Pancreas (tissue), 10 donors: ENCODE measurements around the gene NUTM2E. TPM values are rescaled to one million over a fixed set of nuclear protein-coding genes. Genes with fewer than 3 reads are reported as not detected.
"Not testable (repeated sequence)": the region's sequence is repeated elsewhere in the genome, so short reads cannot be mapped to it uniquely, and the experiment has no call there.

ENCODE experiments used
- ATAC-seq, 4 donors: fragments of 200-7000 bp; cut with Tn5 transposase; one replicate each; pipeline versions ENCODE4 v1.8.0 to v1.9.1; 2020; ENCODE audit warnings: mild to moderate bottlenecking in 4 of 4, moderate library complexity in 4 of 4
- DNase-seq, 6 donors: peaks; one replicate each; pipeline ENCODE4 v3.0.0-alpha.2; 2020
- FAIRE-seq: peaks from 2 replicates; lab custom pipeline; 2012; peaks lifted over from hg19 to GRCh38; lab: Jason Lieb, UNC
- H3K27ac ChIP-seq, 4 donors: fragments of 200-600 bp; sonication (generic); 1 replicate in 3 of 4; 2 replicates in 1 of 4; pipeline versions ENCODE4 v1.5.0 to v1.8.0; 2020
- H3K27me3 ChIP-seq, 4 donors: fragments of 200-600 bp; one replicate each; pipeline ENCODE4 v1.8.0; 2021
- H3K36me3 ChIP-seq, 3 donors: fragments of 200-600 bp; sonication (generic) in 1 of 3; one replicate each; pipeline versions ENCODE4 v1.5.0 to v1.8.0; 2020 to 2021
- H3K4me1 ChIP-seq, 3 donors: fragments of 200-600 bp; one replicate each; pipeline ENCODE4 v1.8.0; 2021
- H3K4me3 ChIP-seq, 4 donors: fragments of 200-600 bp; sonication (generic) in 2 of 4; one replicate each; pipeline versions ENCODE4 v1.5.0 to v1.8.0; 2020 to 2021
- H3K9me3 ChIP-seq, 4 donors: fragments of 200-600 bp; one replicate each; pipeline ENCODE4 v1.8.0; 2021
- WGBS, 2 donors: extraction: QIAGEN DNeasy Blood & Tissue Kit; methylation state at CpG; one replicate each; pipeline ENCODE4 v1.1.7; 2013; 5-methylcytosine and 5-hydroxymethylcytosine counted together
- intact Hi-C, 3 donors: fragments of 100-400 bp; cut with DNase I; formaldehyde crosslinking; loops; one replicate each; pipeline versions ENCODE4 v1.11.1 to v1.14.2; 2022
- polyA plus RNA-seq, 2 donors: library from polyadenylated mRNA; stranded (reverse); fragments of 200-250 nt; gene quantifications; one replicate each; pipeline ENCODE4 v1.2.3, GENCODE V29; 2013
- total RNA-seq, 6 donors: library from RNA; stranded (reverse); fragmentation: NEBNext Ultra II Directional in 4 of 6; extraction: Animal tissue kit (Norgen Biotek cat#: 25700) in 4 of 6; gene quantifications; one replicate each; pipeline versions ENCODE4 v1.2.1 to v1.2.4, GENCODE V29; 2021 to 2023
- TF ChIP-seq, protein P1 (sequence below), 4 donors: fragments of 200-600 bp; sonication (generic) in 3 of 4; IDR thresholded peaks; one replicate each; pipeline versions ENCODE4 v1.5.0 to v1.8.0; 2021; ENCODE audit warnings: antibody characterized with exemption in 4 of 4
- donor health status: healthy with polysubstance abuse.
- donor health status: DM: no; HTN: no; CAD: no; lungs with moderate emphysema.
- donor health status: DM: no; HTN: no; CAD: no.
- donor health status: control.
- donor health status: control.
- donor health status: Bipolar disorder and iron deficiency.
- donor health status: DM: yes; HTN: yes; CAD: no.
- donor health status: DM: no; HTN: no; CAD: no.
- donor health status: DM: no; HTN: no; CAD: no.
- donor health status: DM: yes; HTN: yes; CAD: no.

The NUTM2E gene, protein sequence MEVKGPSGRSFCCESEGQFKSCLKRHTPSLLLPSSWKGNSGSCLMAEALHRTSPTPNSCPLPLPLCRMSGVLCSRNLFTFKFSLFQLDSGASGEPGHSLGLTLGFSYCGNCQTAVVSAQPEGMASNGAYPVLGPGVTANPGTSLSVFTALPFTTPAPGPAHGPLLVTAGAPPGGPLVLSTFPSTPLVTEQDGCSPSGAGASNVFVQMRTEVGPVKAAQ (N-terminal part only)
- under 1 TPM in 4 of 6 donors, not detected in 2; 0.06 to 0.24 (median 0.08) TPM for total RNA-seq
- under 1 TPM in 1 of 2 donors, not detected in 1; 0.40 TPM for polyA plus RNA-seq

- intact Hi-C loops, H3K9me3 ChIP-seq, H3K36me3 ChIP-seq, H3K27me3 ChIP-seq, H3K4me1 ChIP-seq: not testable (repeated sequence)
- 0 to 1% methylated on average over 46 to 49 of the region's 78 CpGs for WGBS, 2 donors
- Histone ChIP-seq H3K4me3 (peak within 1 kb of the TSS; percentile 33 to 48 (median 43)), H3K27ac (peak within 1 kb of the TSS; percentile 55 to 88 (median 70))
- ATAC-seq (peak; percentile 94 to 98 (median 96)), DNase-seq (peak; percentile 76 to 90 (median 84)), FAIRE-seq (peak; percentile 75)
These were observed at the start of gene NUTM2E for GRCh38 chr10:79826496-79827215. Gene NUTM2E, plus strand, starts transcription at chr10:79826739. Its CDS starts 15,002 bp downstream, at chr10:79841741.

GRCh38 chr10:79777997-79778396 is 48.5 kb upstream of the NUTM2E start:
- H3K27me3 ChIP-seq, H3K9me3 ChIP-seq, H3K4me3 ChIP-seq, FAIRE-seq, DNase-seq, ATAC-seq, H3K36me3 ChIP-seq, intact Hi-C loops, H3K4me1 ChIP-seq, H3K27ac ChIP-seq: not testable (repeated sequence)

DNA sequence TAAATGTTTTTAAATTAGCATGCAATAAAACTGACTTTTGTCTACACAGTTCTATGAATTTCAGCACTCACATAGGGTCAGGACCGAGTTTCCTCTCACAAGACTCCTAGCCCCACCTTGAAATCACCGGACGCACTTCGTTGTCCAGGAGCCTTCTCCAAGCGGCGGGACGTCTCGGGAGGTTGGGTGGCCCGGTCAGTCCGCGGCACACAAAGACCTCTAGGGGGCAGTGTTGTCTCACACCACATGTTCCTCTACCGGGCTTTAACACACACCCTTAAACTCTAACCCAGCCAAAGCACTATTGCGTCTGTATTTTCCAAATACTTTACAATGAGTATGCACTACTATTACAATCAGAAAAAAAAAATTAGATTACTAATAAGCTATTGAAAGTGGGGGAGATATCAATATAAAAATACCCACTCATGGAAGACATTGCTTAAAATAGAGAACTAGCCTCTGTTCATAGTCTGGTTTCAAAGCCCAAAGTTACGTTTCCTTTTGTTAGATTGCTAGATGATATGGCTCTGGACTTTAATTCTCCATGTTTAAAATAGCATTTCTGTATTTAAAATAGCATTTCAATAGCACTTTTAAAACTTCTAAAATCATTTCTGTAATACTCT is 47.1 kb upstream of the NUTM2E start:
- TF ChIP-seq, protein P1, sequence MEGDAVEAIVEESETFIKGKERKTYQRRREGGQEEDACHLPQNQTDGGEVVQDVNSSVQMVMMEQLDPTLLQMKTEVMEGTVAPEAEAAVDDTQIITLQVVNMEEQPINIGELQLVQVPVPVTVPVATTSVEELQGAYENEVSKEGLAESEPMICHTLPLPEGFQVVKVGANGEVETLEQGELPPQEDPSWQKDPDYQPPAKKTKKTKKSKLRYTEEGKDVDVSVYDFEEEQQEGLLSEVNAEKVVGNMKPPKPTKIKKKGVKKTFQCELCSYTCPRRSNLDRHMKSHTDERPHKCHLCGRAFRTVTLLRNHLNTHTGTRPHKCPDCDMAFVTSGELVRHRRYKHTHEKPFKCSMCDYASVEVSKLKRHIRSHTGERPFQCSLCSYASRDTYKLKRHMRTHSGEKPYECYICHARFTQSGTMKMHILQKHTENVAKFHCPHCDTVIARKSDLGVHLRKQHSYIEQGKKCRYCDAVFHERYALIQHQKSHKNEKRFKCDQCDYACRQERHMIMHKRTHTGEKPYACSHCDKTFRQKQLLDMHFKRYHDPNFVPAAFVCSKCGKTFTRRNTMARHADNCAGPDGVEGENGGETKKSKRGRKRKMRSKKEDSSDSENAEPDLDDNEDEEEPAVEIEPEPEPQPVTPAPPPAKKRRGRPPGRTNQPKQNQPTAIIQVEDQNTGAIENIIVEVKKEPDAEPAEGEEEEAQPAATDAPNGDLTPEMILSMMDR (IDR thresholded peaks at IDR 0.05): peak; percentile 53 to 75 (median 68)
- peak; percentile 55 to 86 (median 80) for DNase-seq
- H3K27me3 ChIP-seq, H3K4me3 ChIP-seq, H3K4me1 ChIP-seq, FAIRE-seq, H3K36me3 ChIP-seq, H3K27ac ChIP-seq, intact Hi-C loops, H3K9me3 ChIP-seq: not testable (repeated sequence)
- 5 to 6% methylated on average over 14 of the region's 14 CpGs for WGBS, 2 donors
- peak; percentile 93 to 97 (median 96) for ATAC-seq

DNA sequence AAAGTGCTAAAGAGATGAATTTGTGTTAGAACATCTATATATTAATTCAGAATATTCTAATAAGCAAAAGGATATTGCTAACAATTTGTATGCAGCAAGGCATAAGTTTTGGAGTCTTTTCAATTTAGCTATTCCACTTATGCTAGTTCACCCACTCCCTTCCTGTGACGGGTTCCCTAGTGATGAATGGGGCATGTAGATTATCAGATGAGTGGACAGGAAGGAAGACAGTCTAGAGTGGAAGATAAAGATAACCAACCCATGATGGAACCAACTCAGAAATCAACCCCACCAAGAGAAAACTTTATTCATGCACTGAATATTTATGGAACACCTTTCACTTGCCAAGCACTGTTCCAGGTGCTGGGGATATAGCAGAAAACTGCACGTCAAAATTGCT is 46.5 kb upstream of the NUTM2E start:
- H3K9me3 ChIP-seq, ATAC-seq, H3K4me3 ChIP-seq, H3K36me3 ChIP-seq, H3K27ac ChIP-seq, H3K27me3 ChIP-seq, FAIRE-seq, H3K4me1 ChIP-seq, intact Hi-C loops, DNase-seq: not testable (repeated sequence)
- 80 to 90% methylated on average over 1 of the region's 2 CpGs for WGBS, 2 donors

GRCh38 chr10:79781584-79781983 is 45.0 kb upstream of the NUTM2E start:
- H3K4me3 ChIP-seq, intact Hi-C loops, H3K27ac ChIP-seq, H3K9me3 ChIP-seq, H3K4me1 ChIP-seq, FAIRE-seq, H3K36me3 ChIP-seq, H3K27me3 ChIP-seq: not testable (repeated sequence)
- peak in 2 of 6 donors; percentile 13 to 33 for DNase-seq
- ATAC-seq: peak; percentile 70 to 86 (median 81)
- 36 to 39% methylated on average over 3 of the region's 3 CpGs for whole genome bisulfite sequencing, 2 donors

DNA sequence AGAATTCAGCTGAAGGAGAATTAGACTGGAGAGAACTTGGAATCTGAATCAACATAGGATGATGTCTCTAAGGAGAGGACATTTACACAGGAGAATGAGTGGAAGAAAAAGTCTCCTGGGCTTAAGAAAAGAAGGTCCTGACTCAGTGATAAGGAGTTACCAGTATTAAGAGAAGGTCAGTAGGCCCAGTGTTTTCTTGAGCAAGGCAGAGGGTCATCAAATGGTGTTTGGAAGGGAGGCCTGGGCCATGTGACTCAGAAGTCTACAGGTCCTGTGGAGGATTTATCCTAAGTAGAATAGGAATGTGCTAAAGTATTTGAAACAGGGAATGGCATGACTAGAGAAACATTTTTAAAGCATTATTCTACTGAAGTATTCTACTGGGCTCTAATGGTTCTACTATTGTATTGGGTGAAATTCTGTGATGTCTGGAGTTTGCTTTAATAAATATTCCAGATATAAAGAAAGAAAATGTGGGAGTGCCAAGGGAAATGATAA is 39.0 kb upstream of the NUTM2E start:
- ATAC-seq, FAIRE-seq, DNase-seq, H3K27ac ChIP-seq, H3K9me3 ChIP-seq, H3K36me3 ChIP-seq, H3K4me3 ChIP-seq, H3K27me3 ChIP-seq, intact Hi-C loops, H3K4me1 ChIP-seq: not testable (repeated sequence)

GRCh38 chr10:79789351-79789750 is 37.2 kb upstream of the NUTM2E start:
- FAIRE-seq, H3K27ac ChIP-seq, DNase-seq, H3K36me3 ChIP-seq, H3K9me3 ChIP-seq, intact Hi-C loops, H3K4me3 ChIP-seq, H3K4me1 ChIP-seq, H3K27me3 ChIP-seq: not testable (repeated sequence)
- peak in 3 of 4 donors; percentile 40 to 74 (median 55) for ATAC-seq
- 72% methylated on average over 2 of the region's 2 CpGs; no CpG with 5 or more reads in 1 of the 2 donors for WGBS, 2 donors

GRCh38 chr10:79791906-79792517 is 34.5 kb upstream of the NUTM2E start:
- H3K27me3 ChIP-seq, H3K4me3 ChIP-seq, FAIRE-seq, DNase-seq, H3K36me3 ChIP-seq, H3K4me1 ChIP-seq, H3K9me3 ChIP-seq, intact Hi-C loops, ATAC-seq, H3K27ac ChIP-seq: not testable (repeated sequence)
- WGBS, 2 donors: 84 to 90% methylated on average over 3 of the region's 4 CpGs

DNA sequence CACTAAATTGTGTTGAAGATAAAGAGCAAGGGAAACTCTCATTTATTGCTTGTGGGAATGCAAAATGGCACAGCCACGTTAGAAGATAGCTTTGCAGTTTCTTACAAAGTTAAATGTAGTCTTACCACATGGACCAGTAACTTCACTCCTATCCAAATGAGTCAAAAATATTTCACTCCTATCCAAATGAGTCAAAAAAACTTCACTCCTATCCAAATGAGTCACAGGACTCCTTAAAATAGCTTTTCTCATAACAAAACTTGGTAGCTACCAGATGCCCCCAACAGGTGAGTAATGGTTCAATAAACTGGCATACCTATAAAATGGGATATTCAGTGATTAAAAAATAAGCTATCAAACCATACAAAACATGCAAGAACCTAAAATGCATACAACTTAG is 27.2 kb upstream of the NUTM2E start:
- DNase-seq, FAIRE-seq, H3K4me1 ChIP-seq, intact Hi-C loops, ATAC-seq, H3K27ac ChIP-seq, H3K4me3 ChIP-seq, H3K9me3 ChIP-seq, H3K36me3 ChIP-seq, H3K27me3 ChIP-seq: not testable (repeated sequence)
- no CpG with 5 or more reads among the region's 1 CpG for WGBS, 2 donors

DNA sequence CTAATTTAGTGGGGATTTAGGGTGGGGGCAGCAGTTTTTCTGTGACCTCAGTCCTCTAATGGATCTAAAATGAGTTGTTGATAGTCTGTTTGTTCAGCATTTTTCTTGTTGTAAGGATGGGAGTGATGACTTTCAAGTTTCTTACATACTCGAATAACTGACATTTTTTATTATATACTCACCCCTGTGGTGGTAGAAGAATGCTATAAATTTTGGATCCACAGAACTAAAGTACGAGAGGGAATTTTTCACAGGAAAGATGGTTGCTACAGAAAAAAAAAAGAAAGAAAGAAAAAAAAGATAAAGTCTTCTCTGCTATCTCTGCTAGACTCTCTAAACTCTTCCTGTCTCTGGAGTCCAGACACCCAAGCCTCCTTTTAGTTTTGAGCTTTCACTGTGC is 20.7 kb upstream of the NUTM2E start:
- WGBS, 2 donors: 86 to 89% methylated on average over 2 of the region's 2 CpGs
- FAIRE-seq, intact Hi-C loops: not testable (repeated sequence)

More for the DNA sequence above, 20.7 kb upstream of the NUTM2E start:
- not testable (repeated sequence) for H3K4me1 ChIP-seq, H3K36me3 ChIP-seq, DNase-seq, H3K4me3 ChIP-seq, ATAC-seq, H3K27ac ChIP-seq, H3K9me3 ChIP-seq, H3K27me3 ChIP-seq
